ENCODE measurements around the gene GSTA4. TPM values are rescaled to one million over a fixed set of nuclear protein-coding genes. Genes with fewer than 3 reads are reported as not detected.

The GSTA4 gene
- total RNA-seq, 1 donor from 2014 or later = 31.4 TPM

GRCh38 chr6:52985228-52985627, 9.9 kb downstream of the GSTA4 start:
- no peaks in the 10 kb centered on the region for H3K9me3 Mint-ChIP-seq (ENCODE audit: low read depth)
- no peak for TF ChIP-seq CTCF (IDR thresholded peaks at IDR 0.05)
- no peaks in the 10 kb centered on the region for H3K27me3 Mint-ChIP-seq (ENCODE audit: low read depth)
- H3K4me1 Mint-ChIP-seq (ENCODE audit: low read depth) = peaks cover 8% of the 10 kb centered on the region
- no peak for DNase-seq (ENCODE audit: low spot score)
- peaks cover 41% of the 10 kb centered on the region for H3K36me3 Mint-ChIP-seq (ENCODE audit: low read depth)
- H3K4me3 Mint-ChIP-seq (ENCODE audit: unreplicated experiment) = no peak overlapping the region
- H3K27ac Mint-ChIP-seq (ENCODE audit: unreplicated experiment) = no peak overlapping the region

- Mint-ChIP-seq H3K4me3 (ENCODE audit: unreplicated experiment) (no peak overlapping the region), H3K27ac (ENCODE audit: unreplicated experiment) (no peak overlapping the region), H3K36me3 (ENCODE audit: low read depth) (peaks cover 38% of the 10 kb centered on the region), H3K9me3 (ENCODE audit: low read depth) (no peaks in the 10 kb centered on the region), H3K4me1 (ENCODE audit: low read depth) (peaks cover 6% of the 10 kb centered on the region), H3K27me3 (ENCODE audit: low read depth) (no peaks in the 10 kb centered on the region)
- TF ChIP-seq CTCF (IDR thresholded peaks at IDR 0.05) = no peak
- no peak for DNase-seq (ENCODE audit: low spot score)
These were observed 10.8 kb downstream of the GSTA4 start for GRCh38 chr6:52984247-52984646.

- peaks cover 35% of the 10 kb centered on the region for H3K36me3 Mint-ChIP-seq (ENCODE audit: low read depth)
- H3K27me3 Mint-ChIP-seq (ENCODE audit: low read depth) = no peaks in the 10 kb centered on the region
- H3K4me3 Mint-ChIP-seq (ENCODE audit: unreplicated experiment) = no peak overlapping the region
- no peaks in the 10 kb centered on the region for H3K9me3 Mint-ChIP-seq (ENCODE audit: low read depth)
- H3K27ac Mint-ChIP-seq (ENCODE audit: unreplicated experiment) = no peak overlapping the region
- no peak for TF ChIP-seq CTCF (IDR thresholded peaks at IDR 0.05)
- DNase-seq (ENCODE audit: low spot score) = no peak
- peaks cover 6% of the 10 kb centered on the region for H3K4me1 Mint-ChIP-seq (ENCODE audit: low read depth)
These were observed 11.8 kb downstream of the GSTA4 start for GRCh38 chr6:52983159-52983848.

GRCh38 chr6:52982680-52983079, 12.4 kb downstream of the GSTA4 start:
- Mint-ChIP-seq H3K27me3 (ENCODE audit: low read depth) (no peaks in the 10 kb centered on the region), H3K9me3 (ENCODE audit: low read depth) (no peaks in the 10 kb centered on the region), H3K36me3 (ENCODE audit: low read depth) (peaks cover 35% of the 10 kb centered on the region), H3K4me1 (ENCODE audit: low read depth) (peaks cover 6% of the 10 kb centered on the region), H3K27ac (ENCODE audit: unreplicated experiment) (no peak overlapping the region), H3K4me3 (ENCODE audit: unreplicated experiment) (no peak overlapping the region)
- no peak for DNase-seq (ENCODE audit: low spot score)
- TF ChIP-seq CTCF (IDR thresholded peaks at IDR 0.05) = no peak

- Mint-ChIP-seq H3K4me1 (ENCODE audit: low read depth) (peaks cover 6% of the 10 kb centered on the region), H3K9me3 (ENCODE audit: low read depth) (no peaks in the 10 kb centered on the region), H3K36me3 (ENCODE audit: low read depth) (peaks cover 26% of the 10 kb centered on the region), H3K27me3 (ENCODE audit: low read depth) (no peaks in the 10 kb centered on the region), H3K4me3 (ENCODE audit: unreplicated experiment) (no peak overlapping the region), H3K27ac (ENCODE audit: unreplicated experiment) (no peak overlapping the region)
- TF ChIP-seq CTCF (IDR thresholded peaks at IDR 0.05) = no peak
- DNase-seq (ENCODE audit: low spot score) = no peak
These were observed 13.7 kb downstream of the GSTA4 start for GRCh38 chr6:52981222-52981900.
